Calu3 (cell line): ENCODE results near the gene TTC34. TPM values are rescaled to one million over a fixed set of nuclear protein-coding genes. Genes with fewer than 3 reads are reported as not detected.

ENCODE experiments used
- BruUV-seq: library from RNA; stranded (reverse); fragments of 400-500 nt; replicated peaks from 2 replicates; lab custom pipeline; 2021; lab: Mats Ljungman, UMichigan
- CTCF ChIA-PET: fragments of 300-600 bp; sonication (Branson Sonifier 250); formaldehyde crosslinking; loops from one replicate; lab custom pipeline; 2022; ENCODE audit warnings: antibody characterized with exemption; lab: Charles Lee
- DNase-seq: peaks from one replicate; pipeline ENCODE4 v3.0.0; 2022
- H3K27ac Mint-ChIP-seq: one replicate; pipeline ENCODE4 v1.8.0; 2022; ENCODE audit warnings: mixed read lengths; ENCODE audit not compliant: unreplicated experiment
- H3K27me3 Mint-ChIP-seq: one replicate; pipeline ENCODE4 v1.8.0; 2022; ENCODE audit warnings: mixed read lengths; ENCODE audit not compliant: unreplicated experiment
- H3K36me3 Mint-ChIP-seq: one replicate; pipeline ENCODE4 v1.8.0; 2022; ENCODE audit warnings: mild to moderate bottlenecking, moderate library complexity, mixed read lengths; ENCODE audit not compliant: insufficient read depth, unreplicated experiment
- H3K4me1 Mint-ChIP-seq: one replicate; pipeline ENCODE4 v1.8.0; 2022; ENCODE audit warnings: mild to moderate bottlenecking, low read depth, mixed read lengths; ENCODE audit not compliant: unreplicated experiment
- H3K4me3 Mint-ChIP-seq: one replicate; pipeline ENCODE4 v1.8.0; 2022; ENCODE audit warnings: mild to moderate bottlenecking, low read depth, moderate library complexity, mixed read lengths; ENCODE audit not compliant: unreplicated experiment
- H3K9me3 Mint-ChIP-seq: one replicate; pipeline ENCODE4 v1.8.0; 2022; ENCODE audit warnings: low read depth, mixed read lengths; ENCODE audit not compliant: unreplicated experiment
- intact Hi-C: fragments of 100-400 bp; cut with micrococcal nuclease; formaldehyde crosslinking; loops from one replicate; pipeline ENCODE4 v1.10.0; 2022; ENCODE audit not compliant: unreplicated experiment
- total RNA-seq: library from RNA; stranded (reverse); gene quantifications from 2 replicates; pipeline ENCODE4 v1.2.3, GENCODE V29; 2022
- TF ChIP-seq, protein P1 (sequence below): fragments of 200-600 bp; IDR thresholded peaks from one replicate; pipeline ENCODE4 v1.8.0; 2022; ENCODE audit warnings: antibody characterized with exemption; ENCODE audit not compliant: unreplicated experiment

The TTC34 gene
- total RNA-seq, 1 experiment from 2014 or later, result 1.3 TPM

DNA sequence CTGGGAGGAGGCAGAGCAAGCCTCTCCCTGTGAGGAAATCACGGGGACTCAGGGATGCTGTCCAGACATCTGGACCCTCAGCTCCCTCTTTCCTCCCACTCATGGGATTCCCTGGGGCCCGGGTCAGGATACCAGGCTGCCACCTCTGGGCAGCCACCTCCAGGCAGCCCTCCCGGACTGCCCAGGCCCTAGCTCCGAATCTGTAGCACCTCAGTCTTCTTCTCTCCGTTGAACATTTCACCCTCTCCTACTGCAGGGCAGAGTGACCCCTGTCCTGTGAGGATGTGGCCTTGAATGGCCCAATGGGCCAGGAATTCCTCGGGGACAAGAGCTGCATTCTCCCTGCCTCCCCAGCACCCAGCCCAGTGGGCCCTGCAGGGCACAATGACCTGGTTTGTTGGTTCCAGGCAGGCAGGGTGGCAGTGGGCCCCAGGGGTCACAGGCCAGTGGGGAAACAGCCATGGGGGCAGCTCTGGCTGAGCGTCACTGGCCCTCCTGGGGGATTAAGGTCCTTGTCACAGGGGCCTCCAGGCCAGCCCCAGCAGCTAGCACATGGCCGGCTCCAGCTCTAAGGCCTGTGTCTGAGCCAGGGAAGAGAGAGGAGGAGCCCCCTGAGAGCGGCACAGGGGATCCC is 9.5 kb upstream of the TTC34 start:
- Mint-ChIP-seq H3K36me3 (no peaks in the 10 kb centered on the region), H3K27me3 (peaks cover 24% of the 10 kb centered on the region), H3K4me1 (no peaks in the 10 kb centered on the region), H3K9me3 (no peaks in the 10 kb centered on the region), H3K27ac (no peak overlapping the region), H3K4me3 (no peak overlapping the region)
- TF ChIP-seq, protein P1, sequence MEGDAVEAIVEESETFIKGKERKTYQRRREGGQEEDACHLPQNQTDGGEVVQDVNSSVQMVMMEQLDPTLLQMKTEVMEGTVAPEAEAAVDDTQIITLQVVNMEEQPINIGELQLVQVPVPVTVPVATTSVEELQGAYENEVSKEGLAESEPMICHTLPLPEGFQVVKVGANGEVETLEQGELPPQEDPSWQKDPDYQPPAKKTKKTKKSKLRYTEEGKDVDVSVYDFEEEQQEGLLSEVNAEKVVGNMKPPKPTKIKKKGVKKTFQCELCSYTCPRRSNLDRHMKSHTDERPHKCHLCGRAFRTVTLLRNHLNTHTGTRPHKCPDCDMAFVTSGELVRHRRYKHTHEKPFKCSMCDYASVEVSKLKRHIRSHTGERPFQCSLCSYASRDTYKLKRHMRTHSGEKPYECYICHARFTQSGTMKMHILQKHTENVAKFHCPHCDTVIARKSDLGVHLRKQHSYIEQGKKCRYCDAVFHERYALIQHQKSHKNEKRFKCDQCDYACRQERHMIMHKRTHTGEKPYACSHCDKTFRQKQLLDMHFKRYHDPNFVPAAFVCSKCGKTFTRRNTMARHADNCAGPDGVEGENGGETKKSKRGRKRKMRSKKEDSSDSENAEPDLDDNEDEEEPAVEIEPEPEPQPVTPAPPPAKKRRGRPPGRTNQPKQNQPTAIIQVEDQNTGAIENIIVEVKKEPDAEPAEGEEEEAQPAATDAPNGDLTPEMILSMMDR, result no peak
- DNase-seq, result no peak
- intact Hi-C loops, result no loop called here
- CTCF ChIA-PET, result interaction anchor here (0.7 kb wide), 1 partner anchor 51 kb away, joined by 4 read pairs; no protein-coding TSS in a partner anchor
- BruUV-seq, result no TSS peak

DNA sequence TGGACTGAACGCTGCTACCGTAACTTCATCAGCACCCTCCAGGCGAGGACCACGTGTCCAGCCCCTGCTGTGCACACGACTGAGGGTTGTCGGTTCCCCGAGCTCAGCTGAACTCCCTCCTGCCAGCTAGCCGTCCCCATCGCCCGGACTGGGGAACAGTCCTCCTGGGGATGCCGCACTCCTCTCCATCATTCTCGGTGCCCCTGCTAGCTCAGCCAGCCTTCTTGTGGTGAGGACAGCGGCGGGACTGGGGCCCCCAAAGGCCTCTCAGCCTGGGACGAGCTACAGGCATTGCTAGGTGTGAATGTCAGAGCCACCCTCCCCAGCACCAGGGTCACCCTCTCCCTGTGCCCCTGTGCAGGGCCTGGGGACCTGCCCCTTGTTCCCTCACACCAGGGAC is 8.8 kb upstream of the TTC34 start:
- peaks cover 32% of the 10 kb centered on the region for H3K27me3 Mint-ChIP-seq
- H3K4me3 Mint-ChIP-seq, result no peak overlapping the region
- H3K27ac Mint-ChIP-seq, result no peak overlapping the region
- TF ChIP-seq, protein P1, result no peak
- no peaks in the 10 kb centered on the region for H3K4me1 Mint-ChIP-seq
- H3K36me3 Mint-ChIP-seq, result no peaks in the 10 kb centered on the region
- no TSS peak for BruUV-seq
- intact Hi-C loops, result no loop called here
- H3K9me3 Mint-ChIP-seq, result no peaks in the 10 kb centered on the region
- DNase-seq, result no peak
- CTCF ChIA-PET, result no interaction called here

DNA sequence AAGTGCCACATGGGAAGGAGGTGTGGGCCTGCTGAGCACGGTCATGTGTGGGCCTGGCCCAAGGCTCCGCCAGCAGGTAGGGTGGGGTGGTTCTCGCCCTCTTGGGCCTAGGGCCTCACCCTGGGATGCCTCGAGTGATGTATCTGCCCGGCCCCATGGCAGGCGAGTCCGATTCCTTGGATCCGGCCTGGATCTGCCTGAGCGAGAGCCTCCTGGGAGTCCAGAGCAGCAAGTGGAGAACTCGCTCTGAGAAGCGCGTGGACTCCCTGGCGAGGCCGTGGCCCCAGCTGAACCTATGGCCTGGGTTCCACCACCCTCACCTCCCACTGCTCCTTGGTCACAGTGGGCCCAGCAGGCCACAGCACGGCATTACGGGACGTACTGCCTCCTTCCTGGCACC is 8.2 kb upstream of the TTC34 start:
- no TSS peak for BruUV-seq
- Mint-ChIP-seq H3K4me3 (no peak overlapping the region), H3K27ac (no peak overlapping the region), H3K27me3 (peaks cover 32% of the 10 kb centered on the region), H3K9me3 (no peaks in the 10 kb centered on the region), H3K36me3 (no peaks in the 10 kb centered on the region), H3K4me1 (no peaks in the 10 kb centered on the region)
- intact Hi-C loops, result no loop called here
- TF ChIP-seq, protein P1, result no peak
- CTCF ChIA-PET, result no interaction called here
- DNase-seq, result no peak

DNA sequence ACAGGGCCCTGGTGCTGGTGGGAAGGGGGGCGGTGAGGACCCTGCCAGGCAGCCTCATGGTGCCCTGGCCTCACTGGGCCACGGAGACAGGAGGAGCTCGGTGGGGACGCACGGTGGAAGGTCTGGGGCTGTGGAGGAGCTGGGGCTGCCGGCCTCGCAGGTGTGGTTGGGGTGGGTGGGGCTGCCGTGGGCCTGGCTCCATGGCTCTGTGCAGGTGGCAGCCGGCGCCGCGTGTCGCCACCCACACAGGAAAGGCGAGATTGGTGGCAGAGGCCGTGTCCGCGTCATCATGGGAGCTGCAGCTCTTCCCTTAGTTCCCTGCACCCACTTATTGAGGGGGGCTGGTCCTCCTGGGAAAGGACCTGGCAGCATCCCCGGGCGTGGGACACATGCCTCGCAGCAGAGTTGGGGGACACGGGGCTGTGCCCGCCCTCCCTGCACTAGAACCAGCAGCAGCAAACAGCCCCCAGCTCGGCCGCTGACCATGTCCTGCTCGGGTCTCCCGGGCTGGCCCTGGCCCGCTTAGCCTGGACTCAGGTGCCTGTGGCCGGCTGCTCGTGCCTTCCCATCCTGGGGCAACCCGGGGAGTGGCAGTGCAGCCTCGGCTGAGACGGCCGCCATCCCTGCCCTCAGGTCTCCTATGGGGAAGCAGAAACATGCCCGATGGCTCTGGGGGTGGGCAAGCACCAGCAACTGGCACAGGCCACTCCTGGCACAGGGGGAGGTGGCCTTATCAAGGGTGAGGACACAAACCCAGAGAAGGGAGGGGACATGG is 7.5 kb upstream of the TTC34 start:
- CTCF ChIA-PET, result no interaction called here
- TF ChIP-seq, protein P1, result no peak
- no peak for DNase-seq
- Mint-ChIP-seq H3K4me1 (no peaks in the 10 kb centered on the region), H3K4me3 (no peak overlapping the region), H3K9me3 (no peaks in the 10 kb centered on the region), H3K36me3 (no peaks in the 10 kb centered on the region), H3K27ac (no peak overlapping the region), H3K27me3 (peaks cover 32% of the 10 kb centered on the region)
- no TSS peak for BruUV-seq
- intact Hi-C loops, result no loop called here
